Kidney capillary endothelial cell (primary cell): ENCODE data around the gene BORCS8.
"Not testable (repeated sequence)": the region's sequence is repeated elsewhere in the genome, so short reads cannot be mapped to it uniquely, and the experiment has no call there.

Experiments used
- DNase-seq: peaks from one replicate; pipeline ENCODE4 v3.0.0-alpha.2; 2018; ENCODE audit warnings: low spot score

Gene BORCS8

DNA sequence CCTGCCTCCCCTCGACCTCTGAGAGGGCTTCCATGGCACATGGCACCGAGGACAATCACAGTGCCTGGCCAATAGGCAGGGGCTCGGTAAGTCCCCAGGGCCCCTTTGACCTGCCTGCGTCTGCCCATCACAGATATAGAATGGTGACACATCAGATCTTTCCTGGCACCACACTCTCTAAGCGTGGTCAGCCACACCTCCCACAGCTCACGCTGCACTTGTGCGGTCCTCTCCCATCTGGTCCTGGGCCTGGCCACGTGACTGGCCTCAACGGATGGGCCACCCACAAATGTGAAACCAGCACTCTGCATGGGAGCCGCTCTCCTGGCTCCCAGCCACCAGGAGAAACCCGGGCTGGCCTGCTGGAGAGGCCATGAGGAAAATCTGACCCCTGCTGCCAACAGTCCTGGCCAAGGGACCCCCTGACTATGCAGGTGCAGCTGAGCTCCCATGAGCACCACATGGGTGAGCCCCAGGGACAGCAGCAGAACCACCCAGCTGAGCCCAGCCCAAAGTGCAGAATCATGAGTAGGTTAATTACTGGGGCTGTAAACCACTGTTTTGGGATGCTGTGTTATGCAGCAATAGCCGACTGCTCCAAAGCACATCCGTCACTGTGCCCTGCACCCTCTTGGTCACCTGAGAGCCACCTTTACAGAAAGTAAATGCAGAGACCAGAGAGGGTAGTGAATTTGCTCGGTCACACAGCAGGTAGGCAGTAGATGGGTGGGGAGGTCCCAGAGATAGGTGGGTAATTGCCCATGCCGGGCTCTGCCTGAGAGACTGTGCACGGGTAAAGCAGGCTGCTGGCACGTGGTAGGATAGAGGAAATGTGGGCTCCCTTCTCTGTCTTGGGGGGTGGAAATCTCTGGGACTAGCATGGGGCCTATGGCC lies 12.2 kb downstream of the BORCS8 start:
- no peak for DNase-seq

DNA sequence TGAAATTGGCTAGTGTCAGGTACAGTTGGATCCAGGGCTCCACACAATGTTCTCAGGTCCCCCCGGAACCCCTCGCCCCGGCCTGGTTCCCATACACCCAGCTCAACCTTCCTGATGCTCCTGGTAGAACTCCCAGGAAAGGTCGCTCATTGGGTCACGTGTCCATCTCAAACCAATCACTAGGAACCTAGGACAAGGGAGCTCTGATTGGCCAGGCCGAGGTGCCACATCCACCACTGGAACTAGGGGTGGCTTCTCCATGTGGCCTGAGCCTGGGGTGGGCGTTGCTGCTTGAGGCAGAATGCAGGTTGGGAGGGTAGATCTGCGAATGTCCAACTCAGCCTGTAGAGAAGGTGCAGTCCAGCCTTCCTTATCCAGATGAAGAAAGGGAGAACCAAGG lies 15.0 kb downstream of the BORCS8 start:
- no peak for DNase-seq

DNA sequence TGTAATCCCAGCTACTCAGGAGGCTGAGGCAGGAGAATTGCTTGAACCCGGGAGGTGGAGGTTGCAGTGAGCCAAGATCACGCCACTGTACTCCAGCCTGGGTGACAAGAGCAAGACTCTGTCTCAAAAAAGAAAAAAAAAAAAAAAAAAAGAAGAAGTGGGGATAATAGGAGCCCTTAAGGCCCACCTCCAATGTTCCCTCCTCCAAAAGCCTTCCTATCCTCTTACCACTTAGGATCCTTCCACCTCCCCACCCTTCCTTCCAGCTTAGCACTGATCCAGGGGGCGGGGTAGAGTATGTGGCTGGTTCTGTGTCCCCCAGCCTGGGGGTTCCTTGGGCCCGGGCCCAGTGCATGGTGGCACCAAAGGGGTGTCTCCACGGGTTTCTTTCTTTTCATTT lies 18.7 kb downstream of the BORCS8 start:
- not testable (repeated sequence) for DNase-seq

- DNase-seq: no peak
These were observed 20.0 kb downstream of the BORCS8 start for GRCh38 chr19:19171821-19172532.

- DNase-seq: no peak
These were observed 20.9 kb downstream of the BORCS8 start for GRCh38 chr19:19170873-19171672.

- DNase-seq: peak; percentile 59
These were observed 21.7 kb downstream of the BORCS8 start, which contains the start of gene MEF2B for GRCh38 chr19:19170053-19170872. MEF2B (minus strand) TSS chr19:19170263; CDS start chr19:19150735, 19,528 bp downstream.

- DNase-seq: no peak
These were observed 22.5 kb downstream of the BORCS8 start for GRCh38 chr19:19169236-19170052.

- DNase-seq: no peak
These were observed 24.3 kb downstream of the BORCS8 start for GRCh38 chr19:19167612-19168011.

GRCh38 chr19:19165396-19165795 lies 26.6 kb downstream of the BORCS8 start:
- DNase-seq: no peak

DNA sequence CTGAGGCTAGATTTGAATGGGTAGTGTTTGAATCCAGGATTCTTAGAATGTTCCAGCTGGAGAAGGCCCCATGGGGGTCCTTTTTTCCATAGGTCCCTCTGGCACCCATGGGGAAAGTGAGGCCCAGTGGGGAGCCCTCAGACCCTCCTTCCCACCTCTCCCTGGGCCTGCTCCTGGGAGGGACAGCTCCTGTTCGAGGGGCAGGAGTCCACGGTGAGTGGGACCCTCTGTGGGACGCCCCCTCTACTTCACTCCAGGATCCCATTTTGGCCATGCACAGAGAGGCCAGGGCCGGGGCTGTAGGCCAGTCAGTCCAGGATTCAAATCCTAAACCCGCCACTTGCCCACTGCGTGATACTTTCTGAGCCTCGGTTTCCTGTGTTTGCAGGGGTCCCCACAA lies 29.5 kb downstream of the BORCS8 start:
- no peak for DNase-seq

GRCh38 chr19:19160461-19161035 lies 31.4 kb downstream of the BORCS8 start:
- DNase-seq: no peak

DNA sequence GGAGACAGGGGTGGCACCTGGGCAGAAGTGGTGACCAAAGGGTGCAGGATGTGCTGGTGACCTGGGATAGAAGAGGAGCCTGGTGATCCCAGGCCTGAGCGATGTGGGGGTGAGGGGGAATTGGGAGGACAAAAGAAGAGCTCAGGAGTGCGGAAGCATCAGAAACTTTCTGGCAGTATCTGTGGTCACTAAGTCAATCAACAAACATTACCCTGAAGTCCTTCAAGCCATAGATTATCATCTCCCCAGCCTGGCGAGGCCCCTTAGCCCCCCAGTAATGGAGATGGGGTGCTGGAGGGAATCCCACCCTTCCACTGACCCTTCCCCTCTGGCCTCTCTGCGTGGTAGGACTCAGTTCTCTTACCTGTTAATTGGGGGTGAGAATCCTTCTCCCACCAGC lies 32.4 kb downstream of the BORCS8 start:
- DNase-seq: no peak

DNA sequence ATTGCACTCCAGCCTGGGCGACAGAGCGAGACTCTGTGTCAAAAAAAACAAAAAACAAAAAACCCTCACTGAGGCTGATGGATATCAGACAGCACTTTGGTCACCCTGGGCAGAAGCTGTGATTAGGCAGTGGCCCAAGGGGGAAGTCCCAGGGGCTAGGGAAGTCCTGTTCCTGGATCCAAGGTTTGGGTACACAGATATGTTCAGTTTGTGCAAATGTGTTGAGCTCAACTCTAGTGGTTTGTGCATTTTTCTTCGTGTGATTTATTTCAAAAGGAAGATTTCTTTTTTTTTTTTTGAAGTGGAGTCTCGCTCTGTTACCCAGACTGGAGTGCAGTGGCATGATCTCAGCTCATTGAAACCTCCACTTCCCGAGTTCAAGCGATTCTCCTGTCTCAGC lies 34.1 kb downstream of the BORCS8 start:
- no peak for DNase-seq

GRCh38 chr19:19155495-19156219 lies 36.3 kb downstream of the BORCS8 start:
- no peak for DNase-seq

DNA sequence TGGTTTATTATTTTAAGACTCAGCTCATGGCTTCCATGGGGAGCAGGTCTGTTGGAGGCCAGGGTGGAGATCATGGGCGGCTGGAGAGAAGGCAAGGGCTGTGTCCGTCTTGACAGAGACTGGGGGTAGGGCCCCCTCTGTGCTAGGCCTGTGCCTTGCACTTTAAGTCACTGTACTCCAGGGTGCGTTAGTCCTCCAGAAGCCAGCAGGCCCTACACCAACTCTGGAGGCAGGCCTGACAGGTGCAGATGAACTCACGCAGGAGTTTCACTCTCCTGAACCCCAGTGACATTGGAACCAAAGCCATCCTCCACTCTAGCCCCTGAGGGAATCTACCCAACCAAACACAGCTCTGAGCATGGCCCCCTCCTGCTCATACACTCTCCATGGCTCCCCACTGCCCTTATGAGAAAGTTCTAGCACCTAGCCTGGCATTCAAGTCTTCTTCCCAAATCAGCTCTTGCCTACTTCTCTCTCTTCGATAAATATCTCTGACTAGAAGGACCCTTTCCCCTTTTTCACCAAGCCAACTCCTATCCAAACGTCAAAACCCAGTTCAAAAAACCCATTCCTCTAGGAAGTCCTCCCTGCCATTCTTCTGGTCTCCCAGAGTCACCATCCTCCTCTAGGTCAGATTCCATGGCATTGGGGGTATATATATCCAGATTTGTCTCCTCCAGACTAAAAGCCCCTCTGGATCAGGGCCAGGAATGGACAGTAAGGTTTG lies 37.0 kb downstream of the BORCS8 start:
- DNase-seq: no peak

DNA sequence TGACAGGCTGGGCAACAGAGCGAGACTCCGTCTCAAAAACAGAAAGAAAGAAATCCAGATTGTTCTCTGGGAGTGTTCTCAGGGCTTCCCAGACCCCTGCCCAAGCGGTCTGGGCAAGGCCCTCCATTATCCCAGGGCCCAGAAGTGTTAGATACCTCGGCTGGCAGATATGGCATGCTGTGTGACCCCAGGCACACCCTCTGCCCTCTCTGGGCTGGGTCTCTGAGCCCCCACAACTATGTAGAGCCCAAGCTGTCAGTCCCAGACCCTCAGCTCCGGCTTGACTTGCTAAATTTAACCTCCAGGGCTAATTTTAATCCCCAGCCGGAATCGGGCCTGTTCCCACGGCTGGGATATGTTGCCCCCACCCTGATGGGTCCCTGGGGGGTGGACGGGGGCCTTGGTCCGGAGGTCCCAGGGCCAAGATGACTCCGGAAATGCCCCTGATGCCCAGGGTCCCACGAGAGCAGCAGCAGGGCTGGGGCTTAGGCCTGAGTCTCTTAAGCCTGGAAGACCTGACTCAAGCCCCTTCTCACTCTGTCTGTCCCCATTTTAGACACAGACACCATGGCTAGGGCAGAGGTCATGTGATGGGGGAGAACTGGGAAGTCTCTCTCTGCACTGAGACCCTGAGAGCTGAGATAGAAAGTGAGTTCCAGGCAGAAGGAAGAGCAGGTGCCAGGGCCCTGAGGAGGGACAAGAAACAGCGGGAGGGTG lies 39.1 kb downstream of the BORCS8 start:
- no peak for DNase-seq

DNA sequence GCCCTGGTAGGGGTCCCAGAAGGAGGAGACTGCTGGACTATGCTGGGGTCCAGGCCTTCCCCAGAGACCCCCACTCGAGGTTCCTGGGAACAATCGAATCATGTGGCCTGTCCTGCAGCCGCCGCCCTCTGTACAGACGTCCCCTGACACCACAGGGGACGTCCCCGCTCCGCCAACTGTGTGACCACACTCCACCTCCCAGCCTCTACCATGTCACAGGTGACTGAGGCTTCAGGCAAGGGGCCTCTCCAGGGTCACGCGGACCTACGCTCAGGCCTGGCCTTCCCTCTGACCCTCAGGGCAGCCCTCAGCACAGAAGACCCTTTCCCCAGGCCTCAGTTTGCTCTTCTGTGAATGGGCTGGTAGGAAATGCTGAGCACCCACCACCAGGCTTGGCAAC lies 40.5 kb downstream of the BORCS8 start:
- DNase-seq: no peak

DNA sequence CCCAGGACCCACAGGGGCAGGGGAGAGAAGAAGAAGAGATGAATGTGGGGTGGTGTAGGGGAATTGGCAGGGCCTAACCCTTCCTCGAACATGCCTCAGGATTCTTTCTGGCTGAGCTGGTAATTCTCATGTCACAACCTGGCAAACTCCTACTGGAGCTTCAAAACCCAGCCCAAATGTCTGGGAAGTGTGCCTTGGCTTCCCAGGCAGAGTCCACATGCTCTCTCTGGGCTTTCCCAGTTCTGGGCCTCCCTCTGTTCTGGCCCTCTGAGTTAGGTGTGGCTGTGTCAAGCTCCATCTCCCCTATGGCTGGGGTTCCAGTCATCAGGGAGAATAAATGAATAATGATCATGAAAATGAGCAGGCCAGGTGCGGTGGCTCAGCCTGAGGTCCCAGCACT lies 42.5 kb downstream of the BORCS8 start:
- no peak for DNase-seq
